Muscle layer of duodenum (tissue), 2 donors: ENCODE data around the gene ITPKC.

Experiments
- H3K27ac ChIP-seq: one replicate; pipeline ENCODE4 v1.7.0; 2013; ENCODE audit warnings: mild to moderate bottlenecking, low read length
- H3K27me3 ChIP-seq: one replicate; pipeline ENCODE4 v1.7.0; 2013; ENCODE audit warnings: low read depth, mild to moderate bottlenecking, control low read depth, low read length
- H3K36me3 ChIP-seq, 2 donors: one replicate each; pipeline ENCODE4 v1.7.0; 2013; ENCODE audit warnings: low read length in 2 of 2, control low read depth in 1 of 2, mild to moderate bottlenecking in 1 of 2; ENCODE audit not compliant: insufficient read depth in 2 of 2, control insufficient read depth in 1 of 2
- H3K4me1 ChIP-seq, 2 donors: one replicate each; pipeline ENCODE4 v1.7.0; 2013; ENCODE audit warnings: low read length in 2 of 2, mild to moderate bottlenecking in 2 of 2, control low read depth in 1 of 2, moderate library complexity in 1 of 2; ENCODE audit not compliant: insufficient read depth in 2 of 2, control insufficient read depth in 1 of 2
- H3K4me3 ChIP-seq, 2 donors: one replicate each; pipeline ENCODE4 v1.7.0; 2013; ENCODE audit warnings: low read length in 2 of 2, low read depth in 1 of 2, mild to moderate bottlenecking in 1 of 2
- H3K9me3 ChIP-seq, 2 donors: one replicate each; pipeline ENCODE4 v1.7.0; 2013; ENCODE audit warnings: low read length in 2 of 2, control low read depth in 1 of 2, mild to moderate bottlenecking in 1 of 2; ENCODE audit not compliant: control insufficient read depth in 1 of 2
- donor health status: healthy.

The ITPKC gene

GRCh38 chr19:40743926-40744325 lies 27.0 kb downstream of the ITPKC start:
- H3K9me3 ChIP-seq, result no peaks in the 10 kb centered on the region
- H3K4me1 ChIP-seq, result peaks cover 0 to 12% of the 10 kb centered on the region in 2 donors
- H3K36me3 ChIP-seq, result peaks cover 9 to 10% of the 10 kb centered on the region in 2 donors
- no peaks in the 10 kb centered on the region for H3K27me3 ChIP-seq
- no peak overlapping the region for H3K27ac ChIP-seq
- H3K4me3 ChIP-seq, result no peak overlapping the region

- H3K4me3 ChIP-seq, result no peak overlapping the region
Measured at GRCh38 chr19:40744554-40745401, 27.9 kb downstream of the ITPKC start.

GRCh38 chr19:40745402-40745780 lies 28.5 kb downstream of the ITPKC start:
- Histone ChIP-seq H3K4me3 (no peak overlapping the region), H3K36me3 (no peaks in the 10 kb centered on the region), H3K4me1 (peaks cover 8 to 19% of the 10 kb centered on the region in 2 donors), H3K27me3 (no peaks in the 10 kb centered on the region), H3K27ac (no peak overlapping the region), H3K9me3 (no peaks in the 10 kb centered on the region)

More at GRCh38 chr19:40744554-40745401, 27.9 kb downstream of the ITPKC start:
- H3K27me3 ChIP-seq, result no peaks in the 10 kb centered on the region
- H3K4me1 ChIP-seq, result peaks cover 5 to 19% of the 10 kb centered on the region in 2 donors
- no peaks in the 10 kb centered on the region for H3K9me3 ChIP-seq
- H3K27ac ChIP-seq, result no peak overlapping the region
- H3K36me3 ChIP-seq, result peaks cover under 1 to 5% of the 10 kb centered on the region in 2 donors

GRCh38 chr19:40747536-40747935 lies 30.6 kb downstream of the ITPKC start:
- Histone ChIP-seq H3K36me3 (peaks cover 0 to 4% of the 10 kb centered on the region in 2 donors), H3K4me3 (no peak overlapping the region), H3K4me1 (peaks cover 8 to 19% of the 10 kb centered on the region in 2 donors), H3K27ac (no peak overlapping the region), H3K9me3 (no peaks in the 10 kb centered on the region), H3K27me3 (no peaks in the 10 kb centered on the region)

GRCh38 chr19:40750058-40750873 lies 33.4 kb downstream of the ITPKC start, which contains the start of gene ACTMAP:
TSS of gene ACTMAP (minus strand) at chr19:40750477. CDS start at chr19:40749803, 674 bp downstream.
- no peaks in the 10 kb centered on the region for H3K27me3 ChIP-seq
- peaks cover 0 to 4% of the 10 kb centered on the region in 2 donors for H3K36me3 ChIP-seq
- H3K4me1 ChIP-seq, result peaks cover 8 to 36% of the 10 kb centered on the region in 2 donors
- no peaks in the 10 kb centered on the region for H3K9me3 ChIP-seq
- H3K27ac ChIP-seq, result peak within 1 kb of the TSS; percentile 100
- H3K4me3 ChIP-seq, result peak within 1 kb of the TSS; percentile 68 to 100

GRCh38 chr19:40750874-40751537 lies 34.1 kb downstream of the ITPKC start, which contains the start of gene SNRPA:
TSS of gene SNRPA (plus strand) at chr19:40751203. CDS start at chr19:40751409, 206 bp downstream.
- Histone ChIP-seq H3K4me1 (peaks cover 12 to 40% of the 10 kb centered on the region in 2 donors), H3K9me3 (no peaks in the 10 kb centered on the region), H3K36me3 (peaks cover 7 to 8% of the 10 kb centered on the region in 2 donors), H3K27me3 (no peaks in the 10 kb centered on the region), H3K4me3 (peak within 1 kb of the TSS; percentile 68 to 100), H3K27ac (peak within 1 kb of the TSS; percentile 100)

GRCh38 chr19:40752257-40752781 lies 35.4 kb downstream of the ITPKC start:
- H3K4me3 ChIP-seq, result peak overlapping the region; percentile 68 to 100
- H3K27ac ChIP-seq, result peak overlapping the region; percentile 18
- H3K4me1 ChIP-seq, result peaks cover 12 to 49% of the 10 kb centered on the region in 2 donors
- no peaks in the 10 kb centered on the region for H3K9me3 ChIP-seq
- peaks cover 16 to 18% of the 10 kb centered on the region in 2 donors for H3K36me3 ChIP-seq
- no peaks in the 10 kb centered on the region for H3K27me3 ChIP-seq

GRCh38 chr19:40754611-40755247 lies 37.8 kb downstream of the ITPKC start:
- Histone ChIP-seq H3K9me3 (no peaks in the 10 kb centered on the region), H3K4me1 (peaks cover 8 to 39% of the 10 kb centered on the region in 2 donors), H3K4me3 (peak overlapping the region in 1 of 2 donors; percentile 35), H3K36me3 (peaks cover 32 to 36% of the 10 kb centered on the region in 2 donors), H3K27me3 (no peaks in the 10 kb centered on the region), H3K27ac (peak overlapping the region; percentile 32)

GRCh38 chr19:40755248-40755624 lies 38.3 kb downstream of the ITPKC start:
- peak overlapping the region in 1 of 2 donors; percentile 7 for H3K4me3 ChIP-seq

GRCh38 chr19:40755791-40756190 lies 38.9 kb downstream of the ITPKC start:
- no peak overlapping the region for H3K27ac ChIP-seq
- peaks cover 40 to 46% of the 10 kb centered on the region in 2 donors for H3K36me3 ChIP-seq
- peak overlapping the region in 1 of 2 donors; percentile 7 for H3K4me3 ChIP-seq
- no peaks in the 10 kb centered on the region for H3K27me3 ChIP-seq
- H3K4me1 ChIP-seq, result peaks cover 4 to 39% of the 10 kb centered on the region in 2 donors
- H3K9me3 ChIP-seq, result no peaks in the 10 kb centered on the region

More at GRCh38 chr19:40755248-40755624, 38.3 kb downstream of the ITPKC start:
- peaks cover 34 to 41% of the 10 kb centered on the region in 2 donors for H3K36me3 ChIP-seq
- no peaks in the 10 kb centered on the region for H3K9me3 ChIP-seq
- H3K27ac ChIP-seq, result no peak overlapping the region
- H3K27me3 ChIP-seq, result no peaks in the 10 kb centered on the region
- peaks cover 4 to 39% of the 10 kb centered on the region in 2 donors for H3K4me1 ChIP-seq
